Activated T-cell treated with anti-CD3 and anti-CD28 coated beads for 24 hours (primary cell): ENCODE results near the gene KCNH1.

Experiments used
- DNase-seq: peaks from one replicate; pipeline ENCODE4 v3.0.0-alpha.2; 2020; ENCODE audit warnings: low read depth

Gene KCNH1

DNA sequence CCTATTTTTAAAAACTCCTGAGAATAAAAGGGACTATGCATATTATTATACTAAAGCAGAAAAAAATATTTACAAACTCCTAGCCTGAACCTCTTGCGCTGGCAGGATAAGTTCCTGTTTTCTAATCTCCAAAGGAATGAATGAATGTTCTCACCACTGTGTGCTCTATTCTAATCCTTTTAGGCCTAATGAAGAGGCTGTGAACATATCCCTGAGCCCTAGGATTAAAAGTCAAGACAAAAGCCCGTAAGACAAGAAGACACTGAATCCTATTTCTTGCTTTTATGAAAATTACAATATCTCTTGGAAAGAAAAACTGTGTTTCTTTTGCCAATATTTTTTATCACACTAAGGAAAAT lies 487.7 kb downstream of the KCNH1 start:
- DNase-seq: no peak

DNA sequence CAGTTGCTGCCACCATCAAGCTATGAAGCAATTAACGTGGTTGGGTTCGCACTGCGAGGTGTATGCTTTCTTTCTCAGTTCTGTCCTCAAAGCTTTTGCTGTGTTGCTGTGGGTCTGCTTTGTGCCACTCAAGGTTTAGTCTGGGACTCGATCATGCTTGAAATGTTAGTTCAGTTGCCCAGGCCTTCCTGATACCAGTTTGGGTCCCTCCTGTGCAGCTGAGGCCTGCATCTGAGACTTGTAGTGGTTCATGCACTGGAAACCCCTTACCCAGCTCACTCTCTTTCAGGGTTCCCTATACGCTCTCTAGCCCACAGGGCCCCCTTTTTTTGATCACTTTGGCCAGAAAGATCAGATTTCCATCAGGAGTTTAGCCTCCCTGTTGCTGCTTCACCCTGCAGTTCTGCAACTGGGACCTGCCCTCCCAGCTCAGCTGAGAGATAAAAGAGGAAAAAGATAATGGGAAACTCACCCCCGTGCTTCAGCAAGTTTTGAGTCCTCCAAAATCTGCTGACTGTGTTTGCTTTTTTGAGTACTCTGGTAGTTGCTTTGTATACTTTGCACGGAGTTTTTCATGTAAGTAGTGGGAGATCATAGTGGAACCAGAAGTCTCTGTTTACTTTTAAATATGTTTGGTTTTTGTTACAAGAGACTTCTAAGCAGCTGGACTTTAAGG lies 488.2 kb downstream of the KCNH1 start:
- DNase-seq: no peak

DNA sequence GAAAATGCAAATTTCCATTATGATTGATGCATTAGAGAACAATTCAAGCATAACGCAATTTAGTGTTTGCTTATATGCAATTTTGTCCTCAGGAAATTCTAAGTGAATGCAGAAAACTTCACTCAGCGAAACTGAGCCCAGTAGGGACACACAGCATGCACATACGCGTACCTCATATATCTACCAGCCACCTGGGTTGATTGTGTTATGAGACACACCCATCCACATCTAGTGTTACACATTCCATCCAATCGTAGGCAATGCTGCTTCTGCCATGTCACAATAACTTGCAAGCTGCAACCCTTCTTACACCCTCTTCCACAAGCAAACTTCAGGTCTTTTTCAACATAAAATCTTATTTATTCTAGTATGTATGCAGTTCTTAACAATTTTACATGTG lies 492.4 kb downstream of the KCNH1 start:
- no peak for DNase-seq

DNA sequence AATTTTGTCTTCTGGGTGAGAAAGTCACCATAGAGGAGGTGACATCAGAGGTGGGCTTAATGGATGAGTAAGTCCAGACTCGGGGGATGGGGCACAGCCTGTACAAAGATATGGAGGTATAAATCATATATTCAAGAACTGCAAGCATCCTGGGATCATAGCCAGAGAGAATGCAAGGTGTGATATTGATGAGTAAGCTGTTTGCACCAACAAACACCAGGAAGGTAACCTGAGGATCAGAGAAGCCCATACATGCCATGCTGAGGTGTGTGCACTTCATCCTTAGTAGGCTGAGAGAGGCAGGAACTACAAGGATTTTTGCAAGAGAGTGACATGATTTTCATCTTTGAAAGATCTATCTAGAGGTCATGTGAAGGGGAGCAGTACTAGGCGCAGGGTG lies 498.8 kb downstream of the KCNH1 start:
- DNase-seq: no peak

DNA sequence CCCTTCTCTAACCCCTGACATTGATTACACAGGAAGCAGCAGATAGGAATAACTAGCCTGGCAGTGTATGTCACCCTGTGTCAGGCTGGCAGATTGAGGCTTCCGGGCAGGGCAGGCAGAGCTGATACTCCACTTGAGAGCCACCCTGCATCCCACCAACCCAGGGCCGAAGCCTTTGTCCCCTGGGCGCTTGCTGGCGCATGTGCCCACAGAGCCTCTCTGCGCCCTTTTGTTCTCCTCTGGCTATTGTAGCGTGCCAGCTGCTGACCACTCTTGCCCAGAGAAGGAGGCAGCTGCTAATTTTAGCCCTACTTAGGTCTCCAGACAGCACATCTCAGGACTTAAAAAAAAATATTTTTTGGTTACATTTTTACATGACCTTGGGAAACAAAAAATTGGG lies 500.3 kb downstream of the KCNH1 start:
- no peak for DNase-seq

DNA sequence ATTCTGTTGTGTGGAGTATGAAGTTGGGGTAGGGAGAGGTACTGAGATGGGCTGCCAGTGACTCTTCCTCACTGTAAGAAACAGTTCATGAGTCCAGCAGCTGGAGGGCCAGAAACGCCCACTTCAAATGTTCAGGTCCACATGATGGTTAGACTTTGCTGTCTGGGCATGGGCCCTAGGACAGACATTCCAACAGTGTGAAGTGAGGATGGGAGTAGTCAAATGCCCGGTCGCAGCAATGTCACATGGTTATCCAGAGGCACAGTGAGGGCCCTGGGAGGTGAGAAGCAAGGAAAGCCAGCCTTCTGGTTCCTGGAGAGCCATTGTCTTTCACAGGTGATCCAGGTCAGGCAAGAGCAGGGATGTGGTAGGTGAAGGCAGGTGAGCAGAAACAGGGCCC lies 500.8 kb downstream of the KCNH1 start:
- no peak for DNase-seq

DNA sequence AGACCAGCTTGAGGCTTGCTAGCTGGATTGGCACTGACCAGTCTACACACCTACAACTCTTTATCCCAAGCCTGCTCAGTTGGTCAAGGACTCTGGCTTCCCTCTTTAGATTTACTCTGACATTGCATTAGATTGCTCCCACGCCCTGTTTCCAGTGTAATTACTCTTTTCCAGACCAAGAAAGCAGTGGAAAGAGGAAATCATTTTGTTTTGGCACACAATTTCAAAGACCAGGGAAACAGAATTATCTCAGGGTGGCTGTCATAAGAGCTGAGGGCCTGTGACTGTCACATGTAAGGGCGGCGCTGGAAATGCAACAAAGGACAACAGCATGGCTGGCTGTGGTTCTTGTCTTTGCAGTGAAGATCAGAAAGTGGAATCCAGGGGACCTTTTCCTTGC lies 502.5 kb downstream of the KCNH1 start:
- no peak for DNase-seq

DNA sequence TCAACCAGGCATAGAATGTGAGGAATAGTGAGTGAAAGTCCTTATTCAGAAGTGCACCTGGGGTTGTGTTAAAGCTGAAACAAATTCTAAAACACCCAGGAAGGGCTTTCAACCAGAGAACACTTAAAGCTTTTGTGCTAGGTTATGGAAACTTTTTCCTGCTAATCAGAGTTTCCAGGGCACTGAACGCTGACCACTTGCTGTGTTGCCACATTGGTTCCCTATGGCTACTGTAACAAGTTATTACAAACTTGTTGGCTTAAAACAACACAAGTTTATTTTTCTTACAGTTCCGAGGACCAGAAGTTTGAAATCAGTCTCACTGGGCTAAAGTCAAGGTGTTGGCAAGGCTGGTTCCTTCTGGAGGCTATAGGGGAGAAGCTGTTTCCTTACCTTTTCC lies 504.7 kb downstream of the KCNH1 start:
- DNase-seq: no peak

DNA sequence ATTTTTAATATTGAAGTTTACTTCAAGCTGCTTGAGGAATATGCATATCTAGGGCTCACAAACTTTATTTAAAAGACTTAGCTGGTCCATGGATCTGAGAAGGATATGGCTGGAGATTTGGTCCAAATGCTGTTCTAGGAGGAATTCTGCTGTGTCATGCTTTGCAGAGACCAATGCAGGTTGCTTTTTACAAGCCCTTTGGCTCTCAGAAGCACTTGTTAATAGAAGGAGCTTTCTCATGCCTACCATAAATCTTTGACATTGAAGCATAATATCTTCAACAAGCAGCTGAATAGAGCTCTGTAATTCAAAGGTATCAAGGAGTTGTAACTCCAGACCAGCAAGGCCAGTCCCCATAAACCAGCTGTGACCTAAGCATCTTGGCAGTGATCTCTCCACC lies 506.2 kb downstream of the KCNH1 start:
- DNase-seq: no peak
